Measurements from ENCODE around the gene BRINP3. TPM values are rescaled to one million over a fixed set of nuclear protein-coding genes. Genes with fewer than 3 reads are reported as not detected.
"Not testable (repeated sequence)": the region's sequence is repeated elsewhere in the genome, so short reads cannot be mapped to it uniquely, and the experiment has no call there.

BRINP3 gene
- 14.4 TPM for total RNA-seq (ENCODE audit: insufficient read depth, low replicate concordance)

GRCh38 chr1:190477762-190478148 is at the start of gene BRINP3:
Gene BRINP3, minus strand, starts transcription at chr1:190477864.
- DNase-seq (ENCODE audit: low spot score) = peak; percentile 10

DNA sequence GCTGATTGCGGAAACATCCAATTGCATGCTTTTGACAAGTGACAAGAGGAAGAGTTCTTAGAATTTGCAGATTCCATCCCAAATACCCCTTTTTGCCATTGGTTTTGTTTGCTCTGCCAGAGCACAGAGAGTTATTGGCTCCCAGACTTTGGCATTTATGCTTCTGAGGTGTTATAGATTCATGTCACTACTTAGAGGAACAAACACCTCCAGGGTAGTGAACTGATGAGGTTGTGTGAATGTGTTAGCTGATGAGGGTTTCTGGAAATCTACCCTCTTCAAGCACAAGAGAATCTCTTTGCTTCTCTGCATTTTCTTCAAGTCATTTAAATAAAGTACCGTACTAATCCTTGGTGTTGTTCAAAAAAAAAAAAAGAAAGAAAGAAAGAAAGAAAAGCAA is 33.9 kb upstream of the BRINP3 start:
- DNase-seq (ENCODE audit: low spot score) = no peak

- no peak for DNase-seq (ENCODE audit: low spot score)
These were observed 29.7 kb upstream of the BRINP3 start for GRCh38 chr1:190507357-190507756.

- DNase-seq (ENCODE audit: low spot score) = not testable (repeated sequence)
These were observed 26.9 kb upstream of the BRINP3 start for GRCh38 chr1:190504539-190504938.

GRCh38 chr1:190497565-190497964 is 19.9 kb upstream of the BRINP3 start:
- no peak for DNase-seq (ENCODE audit: low spot score)

GRCh38 chr1:190494451-190494850 is 16.8 kb upstream of the BRINP3 start:
- DNase-seq (ENCODE audit: low spot score) = no peak

DNA sequence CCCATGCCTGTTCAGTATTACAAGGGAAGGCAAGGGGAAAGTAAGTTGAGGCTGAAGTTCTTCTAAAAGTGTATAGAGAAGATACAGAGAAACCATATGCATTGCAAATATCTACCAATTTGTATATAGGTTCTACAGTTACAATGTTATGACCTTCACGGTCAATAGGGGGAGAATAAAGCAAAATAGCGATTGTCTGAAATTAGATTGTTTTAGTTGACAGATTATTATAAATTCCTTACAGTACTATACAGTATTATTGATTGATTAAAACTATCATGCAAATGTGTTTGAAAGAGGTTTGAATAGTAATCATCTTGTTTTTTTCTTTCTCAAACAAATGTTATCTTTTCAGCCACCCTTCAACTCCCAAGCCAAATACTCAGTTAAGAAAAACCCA is 13.7 kb upstream of the BRINP3 start:
- no peak for DNase-seq (ENCODE audit: low spot score)

DNA sequence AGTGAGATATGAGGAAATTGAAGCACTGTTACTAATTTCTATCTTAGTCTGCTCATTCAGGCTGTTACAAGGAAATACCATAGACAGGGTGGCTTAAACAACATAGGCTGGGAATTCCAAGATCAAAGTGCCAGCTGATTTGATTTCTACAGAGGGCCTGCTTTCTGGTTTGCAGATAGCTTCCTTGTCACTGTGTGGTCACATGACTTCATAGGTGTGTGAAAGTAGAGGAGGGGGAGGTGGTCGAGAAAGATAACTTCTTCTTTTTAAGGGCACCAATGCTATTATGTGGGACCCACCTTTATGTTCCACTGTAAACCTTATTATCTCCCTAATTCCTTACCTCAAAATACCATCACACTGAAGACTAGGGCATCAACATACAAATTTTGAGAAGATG is 6.4 kb upstream of the BRINP3 start:
- DNase-seq (ENCODE audit: low spot score) = no peak

DNA sequence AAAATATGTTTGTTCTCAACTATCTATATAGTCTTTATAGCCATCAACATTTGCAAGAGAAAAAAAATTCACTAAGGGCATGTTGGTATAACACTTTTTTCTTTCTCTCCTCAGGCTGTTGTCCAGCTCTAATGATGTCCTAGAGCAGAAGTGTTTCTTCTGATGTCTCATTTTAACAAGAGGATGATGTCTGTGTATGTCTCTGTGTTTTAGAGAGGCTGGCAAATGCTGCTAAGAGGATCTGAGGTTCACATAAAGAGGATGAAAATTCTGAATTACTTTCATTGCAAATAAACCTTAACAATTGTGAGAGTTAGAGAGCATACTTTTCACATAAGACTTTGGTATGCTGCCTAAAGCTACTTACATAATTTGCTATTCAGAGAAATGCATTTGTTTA is 2.6 kb upstream of the BRINP3 start:
- DNase-seq (ENCODE audit: low spot score) = no peak

- no peak for DNase-seq (ENCODE audit: low spot score)
These were observed 1.9 kb upstream of the BRINP3 start for GRCh38 chr1:190479516-190479915.

GRCh38 chr1:190479050-190479397 is 1.4 kb upstream of the BRINP3 start:
- peak; percentile 40 for DNase-seq (ENCODE audit: low spot score)

- DNase-seq (ENCODE audit: low spot score) = peak; percentile 40
These were observed 735 bp upstream of the BRINP3 start for GRCh38 chr1:190478149-190479049.

- DNase-seq (ENCODE audit: low spot score) = no peak
These were observed 858 bp downstream of the BRINP3 start for GRCh38 chr1:190476806-190477205.

DNA sequence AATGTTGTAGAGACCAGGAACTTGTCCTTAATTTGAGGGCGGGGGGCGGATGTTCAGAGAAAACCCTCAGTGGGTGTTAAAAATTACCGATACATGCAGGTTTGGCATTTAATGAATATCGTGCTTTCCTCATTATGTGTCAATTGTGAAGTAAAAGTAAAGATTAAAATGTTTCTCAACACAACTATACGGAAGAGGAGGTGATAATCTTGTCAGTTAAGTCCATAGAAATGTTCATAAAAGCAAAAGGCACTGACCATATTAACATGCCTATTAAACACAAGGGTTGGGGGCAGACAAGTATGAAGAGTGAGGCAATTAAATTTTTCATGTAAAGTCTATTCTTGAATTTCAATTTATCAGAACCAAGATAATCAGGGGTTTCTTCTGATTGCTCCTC is 1.3 kb downstream of the BRINP3 start:
- DNase-seq (ENCODE audit: low spot score) = no peak

DNA sequence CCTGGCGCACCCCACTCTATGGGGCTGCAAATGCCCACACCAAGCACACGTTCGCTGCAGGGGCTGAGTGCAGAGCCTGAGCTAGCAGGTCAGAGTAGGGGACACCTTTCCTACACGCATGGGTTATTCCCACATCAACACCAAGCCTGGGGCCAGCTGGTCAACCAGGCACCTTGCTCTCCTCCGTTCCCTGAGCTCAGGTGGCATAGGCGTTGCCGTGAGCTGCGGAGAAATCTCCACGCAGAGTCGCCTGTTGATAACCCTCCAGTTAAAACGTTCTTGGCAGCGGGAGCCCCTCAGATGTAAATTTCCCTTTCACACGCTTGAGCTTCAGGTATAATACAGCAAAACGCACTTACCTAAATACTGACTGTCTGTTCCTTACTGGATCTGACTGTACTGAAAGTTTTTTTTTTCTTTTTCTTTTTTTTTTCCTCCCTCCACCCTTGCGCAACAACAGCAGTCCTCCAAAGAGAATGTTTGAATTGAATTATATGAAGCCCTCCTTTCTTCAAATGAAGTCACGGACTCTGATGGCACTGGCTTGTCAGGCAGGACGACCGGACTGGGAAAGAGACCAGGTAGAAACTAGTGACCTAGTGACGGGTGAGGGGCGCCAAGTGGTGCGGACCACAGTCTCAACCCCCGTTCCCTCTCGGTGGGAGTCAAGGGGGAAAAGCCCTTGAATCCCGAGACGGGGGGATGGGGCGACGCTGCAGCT is 2.1 kb downstream of the BRINP3 start:
- peak; percentile 42 for DNase-seq (ENCODE audit: low spot score)

GRCh38 chr1:190474650-190475211 is 2.9 kb downstream of the BRINP3 start:
- peak; percentile 45 for DNase-seq (ENCODE audit: low spot score)

- no peak for DNase-seq (ENCODE audit: low spot score)
These were observed 3.7 kb downstream of the BRINP3 start for GRCh38 chr1:190474010-190474409.

DNA sequence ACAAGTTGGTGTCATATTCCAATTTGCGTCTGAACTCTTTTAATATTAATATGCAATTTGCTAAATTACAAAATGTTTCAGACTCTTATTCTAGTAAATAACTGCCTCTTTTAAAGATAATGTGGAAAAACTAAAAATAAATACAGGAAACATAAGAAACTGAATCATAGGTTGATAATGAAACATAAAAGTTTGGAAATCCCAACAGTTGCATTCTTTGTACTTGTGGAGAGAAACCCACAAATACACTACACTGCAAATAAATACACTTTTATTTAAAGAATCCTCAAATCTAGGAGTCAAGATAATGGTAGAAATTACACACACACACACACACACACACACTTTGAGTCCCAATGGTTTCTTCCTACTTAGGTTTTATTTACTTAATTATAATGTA is 5.2 kb downstream of the BRINP3 start:
- DNase-seq (ENCODE audit: low spot score) = no peak

DNA sequence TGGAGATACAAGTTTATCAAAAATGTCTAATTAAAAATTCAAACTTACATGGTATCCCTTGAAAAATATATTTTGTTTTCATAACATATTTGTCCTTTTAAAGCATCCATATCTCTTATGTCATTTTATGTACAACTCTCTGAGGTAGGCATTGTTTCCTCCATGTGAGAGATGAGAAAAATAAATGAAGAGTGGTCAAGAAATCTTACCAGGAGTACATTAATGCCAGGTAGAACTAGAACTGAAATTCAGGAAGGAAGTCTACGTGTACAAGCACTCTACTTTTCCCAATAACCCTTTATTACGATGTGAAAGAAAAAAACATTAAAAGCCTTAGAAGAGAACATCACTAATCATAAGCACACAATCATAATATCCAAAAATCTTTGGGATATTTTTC is 5.6 kb downstream of the BRINP3 start:
- DNase-seq (ENCODE audit: low spot score) = no peak

DNA sequence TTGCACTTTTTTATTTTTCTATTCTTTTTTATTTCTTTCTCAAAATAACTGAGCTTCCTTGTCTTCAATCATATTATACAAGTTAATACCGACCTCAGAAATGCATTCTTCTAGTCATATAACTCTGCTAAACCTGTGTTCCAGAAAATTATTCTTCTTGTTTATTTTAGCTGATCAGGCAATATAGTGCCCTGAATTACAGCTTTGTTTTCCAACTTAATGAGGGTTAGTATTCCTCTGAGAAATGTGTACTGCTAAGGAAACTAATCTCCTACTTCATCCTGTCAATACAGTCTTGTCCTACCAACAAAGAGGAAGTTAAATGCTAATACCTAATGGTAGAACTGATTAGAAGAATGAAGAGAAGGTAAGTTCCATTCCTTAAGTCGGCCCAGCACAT is 13.0 kb downstream of the BRINP3 start:
- DNase-seq (ENCODE audit: low spot score) = no peak

GRCh38 chr1:190456129-190456528 is 21.5 kb downstream of the BRINP3 start:
- DNase-seq (ENCODE audit: low spot score) = no peak

GRCh38 chr1:190455631-190456030 is 22.0 kb downstream of the BRINP3 start:
- DNase-seq (ENCODE audit: low spot score) = no peak

GRCh38 chr1:190453550-190453949 is 24.1 kb downstream of the BRINP3 start:
- no peak for DNase-seq (ENCODE audit: low spot score)

Measured in umbilical cord (tissue), 2 donors.